Left colon (tissue), 2 donors: ENCODE results near the gene CSF2. TPM values are rescaled to one million over a fixed set of nuclear protein-coding genes. Genes with fewer than 3 reads are reported as not detected.

Experiments
- ATAC-seq: fragments of 200-7000 bp; cut with Tn5 transposase; one replicate; pipeline ENCODE4 v1.9.1; 2020; ENCODE audit warnings: mild to moderate bottlenecking, moderate library complexity
- DNase-seq, 2 donors: peaks; one replicate each; pipeline ENCODE4 v3.0.0-alpha.2; 2020
- intact Hi-C, 2 donors: fragments of 100-400 bp; cut with DNase I in 1 of 2; cut with micrococcal nuclease in 1 of 2; formaldehyde crosslinking; loops; one replicate each; pipeline versions ENCODE4 v1.11.2 to v1.14.0; 2022; cut with DNase I, micrococcal nuclease
- total RNA-seq, 2 donors: library from RNA; stranded (reverse); fragmentation: NEBNext Ultra II Directional; extraction: Animal tissue kit (Norgen Biotek cat#: 25700); gene quantifications; one replicate each; pipeline ENCODE4 v1.2.1, GENCODE V29; 2021
- donor health status: DM: no; HTN: no; CAD: no.
- donor health status: DM: yes; HTN: yes; CAD: no.

CSF2 gene
- total RNA-seq, 2 donors from 2014 or later, result not detected

- intact Hi-C loops, result no loop called here
- DNase-seq (no peak), ATAC-seq (no peak)
Measured at GRCh38 chr5:132065951-132066701, 7.5 kb upstream of the CSF2 start.

GRCh38 chr5:132066871-132067270 is 6.7 kb upstream of the CSF2 start:
- DNase-seq (no peak), ATAC-seq (no peak)
- intact Hi-C loops, result no loop called here

DNA sequence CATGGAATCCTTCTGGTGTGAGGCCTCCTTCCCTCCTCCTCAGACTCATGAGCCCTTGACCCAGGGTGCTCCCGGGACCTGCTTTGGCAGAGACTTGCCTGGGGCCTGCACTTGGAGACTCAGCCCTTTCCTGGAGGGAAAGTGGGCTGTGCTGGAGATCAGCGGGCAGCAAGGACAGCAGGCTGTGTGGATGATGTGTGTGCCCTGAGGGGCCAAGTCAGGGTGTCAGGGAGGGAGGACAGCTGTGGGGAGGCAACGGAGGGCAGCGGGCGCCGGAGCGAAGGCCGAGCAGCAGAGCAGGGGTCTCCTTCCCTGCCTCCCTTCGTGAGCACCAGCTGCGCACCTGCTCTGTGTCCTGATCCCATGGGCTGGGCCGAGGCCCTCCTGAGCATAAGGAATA is 6.1 kb upstream of the CSF2 start:
- no peak for ATAC-seq
- intact Hi-C loops, result no loop called here
- no peak for DNase-seq

DNA sequence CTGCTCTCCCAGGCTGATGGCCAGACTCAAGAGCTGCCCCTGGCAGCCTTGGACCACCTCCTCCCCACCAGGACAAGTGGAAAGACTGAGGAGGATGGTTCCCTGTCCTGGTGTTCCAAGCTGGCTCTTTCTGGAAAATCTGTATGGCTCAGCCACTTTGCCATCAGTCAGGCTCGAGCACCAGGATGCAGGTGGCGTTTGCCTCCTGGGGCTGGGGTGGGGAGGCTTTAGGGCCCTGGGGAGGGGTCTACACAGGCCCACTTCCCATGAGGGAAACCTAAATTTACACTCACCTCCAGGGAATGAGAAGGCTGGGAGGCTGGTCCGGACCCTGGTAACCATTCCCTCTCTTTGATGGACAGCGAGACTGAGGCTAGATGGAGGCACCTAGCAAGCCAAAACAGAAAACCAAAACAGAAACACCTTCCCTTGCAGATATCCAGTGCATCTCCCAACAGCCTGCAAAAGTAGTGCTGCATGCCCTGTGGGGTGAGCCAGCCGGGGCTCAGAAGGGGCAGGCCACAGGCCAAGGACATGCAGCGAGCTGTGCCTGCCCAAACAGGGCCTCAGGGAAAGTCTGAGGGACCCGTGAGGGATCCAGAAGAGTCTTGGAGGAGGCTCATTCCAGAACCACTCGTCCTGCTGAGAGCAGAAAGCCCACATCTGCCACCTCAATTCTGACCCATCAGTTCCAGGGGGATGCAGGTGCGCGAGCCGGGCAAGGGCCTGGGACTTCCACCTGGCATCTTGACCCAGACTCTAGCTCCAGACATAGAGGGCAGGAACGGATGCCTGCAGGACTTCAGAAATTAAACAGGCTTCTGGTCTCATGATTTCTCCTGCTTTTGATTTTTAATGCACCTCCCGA is 5.4 kb upstream of the CSF2 start:
- intact Hi-C loops, result no loop called here
- no peak for DNase-seq
- no peak for ATAC-seq

DNA sequence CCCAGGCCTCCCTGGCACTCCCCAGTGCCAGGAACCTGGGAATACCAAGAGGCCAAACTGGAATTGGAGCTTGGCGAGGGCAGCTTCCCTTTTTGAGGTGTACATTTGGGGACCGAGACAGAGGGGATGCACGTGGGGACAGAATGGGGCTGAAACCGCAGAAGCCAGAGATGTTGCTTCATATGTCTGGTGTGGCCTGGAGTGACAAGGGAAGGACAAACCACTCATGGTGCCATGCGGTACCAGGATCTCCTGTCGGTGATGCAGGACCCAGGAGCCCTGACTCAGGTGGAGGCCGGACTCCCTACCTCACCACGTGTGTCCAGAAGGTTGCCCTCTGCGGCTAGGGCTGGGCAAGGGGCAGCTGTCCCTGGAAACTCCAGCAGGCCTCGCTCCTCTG is 4.0 kb upstream of the CSF2 start:
- ATAC-seq (no peak), DNase-seq (no peak)
- intact Hi-C loops, result no loop called here

DNA sequence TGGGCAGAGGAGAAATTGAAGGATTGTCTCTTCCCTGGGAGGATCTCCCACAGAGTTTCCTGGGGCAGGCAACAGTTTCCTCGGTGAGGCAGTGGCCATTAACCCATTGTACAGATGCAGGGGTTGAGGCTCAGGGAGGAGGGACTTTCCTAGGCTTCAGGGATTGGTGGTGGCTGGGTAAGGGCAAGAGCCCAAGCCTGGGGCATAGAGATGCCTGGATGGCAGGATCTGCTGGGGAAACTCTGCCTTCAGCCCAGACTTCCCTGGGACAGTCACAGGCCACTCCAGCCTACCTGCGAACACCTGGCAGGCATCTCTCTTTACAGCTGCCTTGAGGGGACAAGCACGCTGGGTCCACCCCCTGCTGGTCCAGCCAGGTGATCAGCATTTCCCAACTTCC is 3.6 kb upstream of the CSF2 start:
- DNase-seq (no peak), ATAC-seq (no peak)
- intact Hi-C loops, result no loop called here

DNA sequence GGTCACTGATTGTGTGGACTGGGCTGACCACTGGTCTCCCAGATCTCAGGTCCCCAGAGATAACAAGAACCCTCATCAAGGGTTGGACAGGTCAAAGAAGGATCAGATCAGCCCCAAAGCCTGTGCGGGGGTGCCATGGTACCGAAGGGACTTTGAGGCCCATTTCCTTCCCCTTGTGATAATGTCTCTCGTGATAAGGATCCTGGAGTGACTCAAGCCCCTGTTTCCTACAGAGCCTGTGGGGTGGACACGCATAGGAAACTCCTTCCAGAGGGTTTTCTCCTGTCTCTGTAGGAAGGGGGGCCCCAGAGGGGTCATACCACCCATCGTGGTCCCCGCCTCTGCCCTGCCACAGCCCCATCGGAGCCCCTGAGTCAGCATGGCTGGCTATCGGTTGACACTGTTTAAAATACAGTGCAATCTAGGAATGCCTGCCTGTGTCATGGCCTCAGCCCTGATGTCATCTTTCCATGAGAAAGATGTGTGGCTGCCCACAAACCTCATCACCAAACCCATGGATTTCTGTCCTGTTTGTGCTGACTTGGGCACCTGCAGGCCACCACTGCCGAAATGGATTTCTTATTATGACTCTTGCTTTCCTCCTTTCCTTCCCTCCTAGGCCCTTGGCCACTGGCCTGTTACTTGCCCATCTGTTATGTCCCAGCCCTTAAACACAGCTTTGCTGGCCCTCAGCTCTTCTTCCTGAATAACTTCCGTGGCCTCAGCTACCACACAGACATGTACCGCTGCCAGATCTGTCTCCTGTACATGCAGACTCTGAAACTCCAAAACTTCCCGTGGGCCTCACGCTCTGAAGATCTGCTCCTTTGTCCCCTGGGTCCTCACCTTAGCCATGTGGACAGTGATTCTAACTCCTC is 2.9 kb upstream of the CSF2 start:
- intact Hi-C loops, result no loop called here
- no peak for ATAC-seq
- DNase-seq, result no peak

DNA sequence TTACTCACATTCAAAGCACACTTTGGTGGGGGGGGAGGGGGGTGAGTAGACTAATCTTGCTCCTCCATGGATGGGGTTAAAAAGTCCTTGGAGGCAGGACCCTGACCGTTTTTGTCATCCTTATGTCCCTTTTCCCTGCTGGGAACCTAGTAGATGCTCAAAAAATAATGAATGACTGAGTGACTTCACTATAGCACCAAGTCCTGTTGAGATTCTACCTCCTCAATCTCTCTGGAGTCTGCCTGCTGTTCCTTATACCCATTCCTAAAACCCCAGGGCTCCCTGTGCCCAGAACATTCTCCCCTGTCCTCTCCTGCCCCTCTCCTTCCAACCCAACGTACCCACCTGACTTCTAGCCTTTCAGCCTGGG is 2.3 kb upstream of the CSF2 start:
- intact Hi-C loops, result no loop called here
- DNase-seq, result no peak

DNA sequence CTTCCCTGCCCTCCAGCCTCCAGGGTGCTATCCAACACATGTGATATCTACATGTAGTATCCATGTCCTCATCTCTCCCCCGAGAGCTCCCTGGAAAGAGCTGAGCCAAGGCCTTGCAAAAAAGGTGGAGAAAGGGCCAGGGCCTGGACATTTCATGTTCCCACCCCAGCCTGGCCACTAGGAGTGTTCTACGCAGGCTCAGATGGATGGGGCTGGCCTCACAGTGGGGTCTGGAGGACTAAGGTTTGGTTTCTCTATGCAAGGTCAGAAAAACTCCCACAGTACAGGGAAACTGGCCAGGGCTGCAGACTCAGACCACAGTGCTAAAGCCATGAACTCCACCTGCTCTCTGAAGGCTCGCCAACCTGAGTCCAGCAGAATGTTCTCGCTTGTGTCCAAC is 1.5 kb upstream of the CSF2 start:
- intact Hi-C loops, result no loop called here
- no peak for DNase-seq
- no peak for ATAC-seq

More for the DNA sequence above, 2.3 kb upstream of the CSF2 start:
- no peak for ATAC-seq

DNA sequence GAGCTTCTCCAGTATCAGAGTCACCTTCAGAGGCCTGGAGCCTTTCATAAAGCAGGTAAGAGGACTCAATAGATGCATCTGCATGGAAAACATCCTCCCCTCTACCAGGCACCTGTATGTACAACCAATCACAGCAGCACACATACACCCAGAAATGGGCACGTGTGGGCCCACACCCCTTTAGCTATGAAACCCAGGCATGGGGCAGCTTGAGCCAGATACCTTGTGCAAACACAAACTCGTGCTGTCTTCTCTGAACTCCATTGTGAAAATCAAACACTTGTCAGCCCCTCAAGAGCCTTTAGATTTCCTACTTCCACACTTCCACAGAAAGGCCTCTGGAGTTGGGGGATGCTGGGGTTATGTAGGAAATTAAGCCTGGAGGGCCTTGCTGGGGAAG is 1.1 kb upstream of the CSF2 start:
- no peak for ATAC-seq
- intact Hi-C loops, result no loop called here
- DNase-seq, result no peak

DNA sequence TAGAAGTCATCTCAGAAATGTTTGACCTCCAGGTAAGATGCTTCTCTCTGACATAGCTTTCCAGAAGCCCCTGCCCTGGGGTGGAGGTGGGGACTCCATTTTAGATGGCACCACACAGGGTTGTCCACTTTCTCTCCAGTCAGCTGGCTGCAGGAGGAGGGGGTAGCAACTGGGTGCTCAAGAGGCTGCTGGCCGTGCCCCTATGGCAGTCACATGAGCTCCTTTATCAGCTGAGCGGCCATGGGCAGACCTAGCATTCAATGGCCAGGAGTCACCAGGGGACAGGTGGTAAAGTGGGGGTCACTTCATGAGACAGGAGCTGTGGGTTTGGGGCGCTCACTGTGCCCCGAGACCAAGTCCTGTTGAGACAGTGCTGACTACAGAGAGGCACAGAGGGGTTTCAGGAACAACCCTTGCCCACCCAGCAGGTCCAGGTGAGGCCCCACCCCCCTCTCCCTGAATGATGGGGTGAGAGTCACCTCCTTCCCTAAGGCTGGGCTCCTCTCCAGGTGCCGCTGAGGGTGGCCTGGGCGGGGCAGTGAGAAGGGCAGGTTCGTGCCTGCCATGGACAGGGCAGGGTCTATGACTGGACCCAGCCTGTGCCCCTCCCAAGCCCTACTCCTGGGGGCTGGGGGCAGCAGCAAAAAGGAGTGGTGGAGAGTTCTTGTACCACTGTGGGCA is 642 bp downstream of the CSF2 start:
- ATAC-seq, result no peak
- DNase-seq, result no peak
- intact Hi-C loops, result no loop called here

DNA sequence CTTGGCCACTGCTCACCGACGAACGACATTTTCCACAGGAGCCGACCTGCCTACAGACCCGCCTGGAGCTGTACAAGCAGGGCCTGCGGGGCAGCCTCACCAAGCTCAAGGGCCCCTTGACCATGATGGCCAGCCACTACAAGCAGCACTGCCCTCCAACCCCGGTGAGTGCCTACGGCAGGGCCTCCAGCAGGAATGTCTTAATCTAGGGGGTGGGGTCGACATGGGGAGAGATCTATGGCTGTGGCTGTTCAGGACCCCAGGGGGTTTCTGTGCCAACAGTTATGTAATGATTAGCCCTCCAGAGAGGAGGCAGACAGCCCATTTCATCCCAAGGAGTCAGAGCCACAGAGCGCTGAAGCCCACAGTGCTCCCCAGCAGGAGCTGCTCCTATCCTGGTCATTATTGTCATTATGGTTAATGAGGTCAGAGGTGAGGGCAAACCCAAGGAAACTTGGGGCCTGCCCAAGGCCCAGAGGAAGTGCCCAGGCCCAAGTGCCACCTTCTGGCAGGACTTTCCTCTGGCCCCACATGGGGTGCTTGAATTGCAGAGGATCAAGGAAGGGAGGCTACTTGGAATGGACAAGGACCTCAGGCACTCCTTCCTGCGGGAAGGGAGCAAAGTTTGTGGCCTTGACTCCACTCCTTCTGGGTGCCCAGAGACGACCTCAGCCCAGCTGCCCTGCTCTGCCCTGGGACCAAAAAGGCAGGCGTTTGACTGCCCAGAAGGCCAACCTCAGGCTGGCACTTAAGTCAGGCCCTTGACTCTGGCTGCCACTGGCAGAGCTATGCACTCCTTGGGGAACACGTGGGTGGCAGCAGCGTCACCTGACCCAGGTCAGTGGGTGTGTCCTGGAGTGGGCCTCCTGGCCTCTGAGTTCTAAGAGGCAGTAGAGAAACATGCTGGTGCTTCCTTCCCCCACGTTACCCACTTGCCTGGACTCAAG is 1.5 kb downstream of the CSF2 start:
- ATAC-seq, result no peak
- no peak for DNase-seq
- intact Hi-C loops, result no loop called here

- no peak for ATAC-seq
- DNase-seq, result no peak
- intact Hi-C loops, result no loop called here
Measured at GRCh38 chr5:132075719-132076077, 2.1 kb downstream of the CSF2 start.

GRCh38 chr5:132076202-132076830 is 2.7 kb downstream of the CSF2 start:
- intact Hi-C loops, result no loop called here
- no peak for DNase-seq
- no peak for ATAC-seq

DNA sequence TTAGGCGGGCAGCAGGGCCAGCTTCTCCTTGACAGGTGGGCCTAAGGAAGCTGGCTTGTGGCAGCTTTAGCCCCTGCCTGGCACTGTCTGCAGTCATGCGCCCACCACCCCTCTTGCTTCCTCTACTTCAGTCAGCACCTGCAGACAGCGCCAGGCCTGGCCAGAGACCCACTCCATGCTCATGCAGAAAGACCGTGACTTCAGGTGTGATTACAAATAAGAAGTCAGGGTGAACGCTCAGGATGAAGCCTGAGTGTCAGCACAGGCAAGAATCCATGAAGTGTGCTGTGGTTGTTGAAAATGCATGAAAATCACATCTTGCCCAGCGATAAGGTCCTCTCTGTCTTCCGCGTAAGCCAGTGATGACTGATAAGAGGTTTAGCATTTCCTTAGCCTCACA is 3.4 kb downstream of the CSF2 start:
- DNase-seq (no peak), ATAC-seq (no peak)
- intact Hi-C loops, result no loop called here

GRCh38 chr5:132079081-132079480 is 5.5 kb downstream of the CSF2 start:
- intact Hi-C loops, result no loop called here
- ATAC-seq, result no peak
- no peak for DNase-seq

GRCh38 chr5:132079619-132080018 is 6.0 kb downstream of the CSF2 start:
- ATAC-seq, result no peak
- no peak for DNase-seq
- intact Hi-C loops, result no loop called here

DNA sequence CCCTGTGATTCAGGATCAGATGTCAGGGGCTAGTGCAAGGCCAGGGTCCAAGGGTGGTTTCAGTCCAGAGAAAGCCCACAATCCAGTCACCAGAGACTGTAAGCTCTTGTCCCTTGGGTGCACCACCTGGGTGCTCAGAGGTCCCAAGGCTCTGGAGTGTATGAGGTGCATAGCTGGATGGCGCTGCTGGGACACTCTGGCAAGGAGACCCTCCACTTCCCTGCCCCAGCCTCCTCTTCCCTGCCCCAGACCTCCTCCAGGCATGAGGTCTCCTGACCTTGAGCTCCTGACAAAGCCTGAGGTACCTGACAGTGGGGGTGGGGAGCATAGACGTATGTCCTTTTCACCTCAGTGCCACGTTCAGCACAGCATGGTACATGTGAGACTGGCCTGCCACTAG is 7.0 kb downstream of the CSF2 start:
- no peak for ATAC-seq
- intact Hi-C loops, result no loop called here
- no peak for DNase-seq
